SK-N-SH treated with all-trans-retinoic acid at 6 μM for 48 hours (cell line): ENCODE measurements around the gene AHCYL2.
A peak's percentile ranks its signal among the peaks of the same experiment; 100 is the strongest.

ENCODE experiments used
- ATAC-seq: fragments of 200-7000 bp; cut with Tn5 transposase; 3 replicates; pipeline ENCODE4 v1.9.1; 2020; ENCODE audit warnings: mild to moderate bottlenecking, moderate library complexity
- ARNTL ChIP-seq: fragments of 450-650 bp; formaldehyde crosslinking; IDR thresholded peaks from 2 replicates; pipeline ENCODE4 v1.5.0; 2020; ENCODE audit warnings: low read depth, mild to moderate bottlenecking, moderate library complexity, borderline replicate concordance
- BACH2 ChIP-seq: fragments of 250-450 bp; sonication (Bioruptor Pico); IDR thresholded peaks from 2 replicates; pipeline ENCODE4 v1.9.0; 2021; ENCODE audit warnings: mild to moderate bottlenecking, borderline replicate concordance
- CREB5 ChIP-seq: fragments of 250-450 bp; sonication (Bioruptor Pico); IDR thresholded peaks from 2 replicates; pipeline ENCODE4 v1.5.1; 2020; ENCODE audit warnings: low read depth, mild to moderate bottlenecking, moderate library complexity
- CSDC2 ChIP-seq: fragments of 250-450 bp; sonication (Bioruptor Pico); IDR thresholded peaks from 2 replicates; pipeline ENCODE4 v1.5.0; 2020; ENCODE audit warnings: mild to moderate bottlenecking, moderate library complexity
- CSRNP3 ChIP-seq: fragments of 250-450 bp; sonication (Bioruptor Pico); IDR thresholded peaks from 2 replicates; pipeline ENCODE4 v1.5.1; 2021; ENCODE audit warnings: mild to moderate bottlenecking, moderate library complexity
- ESRRG ChIP-seq: fragments of 250-450 bp; sonication (Bioruptor Pico); IDR thresholded peaks from 2 replicates; pipeline ENCODE4 v1.6.1; 2021; ENCODE audit warnings: mild to moderate bottlenecking
- GLIS3 ChIP-seq: fragments of 250-450 bp; sonication (Bioruptor Pico); IDR thresholded peaks from 2 replicates; pipeline ENCODE4 v1.5.0; 2020; ENCODE audit warnings: mild to moderate bottlenecking, moderate library complexity
- ISL1 ChIP-seq: fragments of 250-450 bp; sonication (Bioruptor Pico); IDR thresholded peaks from 2 replicates; pipeline ENCODE4 v2.1.2; 2022; ENCODE audit warnings: mild to moderate bottlenecking, moderate library complexity
- OSR1 ChIP-seq: fragments of 250-450 bp; sonication (Bioruptor Pico); IDR thresholded peaks from 2 replicates; pipeline ENCODE4 v1.8.0; 2022; ENCODE audit warnings: moderate library complexity, mild to moderate bottlenecking, inconsistent platforms
- PATZ1 ChIP-seq: fragments of 250-450 bp; sonication (Bioruptor Pico); IDR thresholded peaks from 2 replicates; pipeline ENCODE4 v1.8.0; 2020; ENCODE audit warnings: mild to moderate bottlenecking, moderate library complexity, borderline replicate concordance
- PPARA ChIP-seq: fragments of 250-450 bp; sonication (Bioruptor Pico); IDR thresholded peaks from 2 replicates; pipeline ENCODE4 v1.5.0; 2020; ENCODE audit warnings: mild to moderate bottlenecking, borderline replicate concordance
- RARB ChIP-seq: fragments of 250-450 bp; sonication (Bioruptor Pico); IDR thresholded peaks from 2 replicates; pipeline ENCODE4 v1.8.0; 2021; ENCODE audit warnings: mild to moderate bottlenecking, moderate library complexity
- SNAI2 ChIP-seq: fragments of 250-450 bp; sonication (Bioruptor Pico); IDR thresholded peaks from 2 replicates; pipeline ENCODE4 v1.5.0; 2020; ENCODE audit warnings: mild to moderate bottlenecking, moderate library complexity
- TCF4 ChIP-seq: fragments of 250-450 bp; sonication (Bioruptor Pico); IDR thresholded peaks from 2 replicates; pipeline ENCODE4 v1.8.0; 2021; ENCODE audit warnings: mild to moderate bottlenecking, moderate library complexity, borderline replicate concordance
- TOX ChIP-seq: fragments of 250-450 bp; sonication (Bioruptor Pico); IDR thresholded peaks from 2 replicates; pipeline ENCODE4 v1.8.0; 2021; ENCODE audit warnings: mild to moderate bottlenecking, moderate library complexity, borderline replicate concordance
- ZC3H10 ChIP-seq: fragments of 250-450 bp; sonication (Bioruptor Pico); IDR thresholded peaks from 2 replicates; pipeline ENCODE4 v1.5.1; 2021; ENCODE audit warnings: mild to moderate bottlenecking, moderate library complexity
- ZFP3 ChIP-seq: fragments of 250-450 bp; sonication (Bioruptor Pico); IDR thresholded peaks from 2 replicates; pipeline ENCODE4 v1.5.0; 2020; ENCODE audit warnings: mild to moderate bottlenecking, moderate library complexity
- ZFP30 ChIP-seq: fragments of 450-650 bp; formaldehyde crosslinking; IDR thresholded peaks from 2 replicates; pipeline ENCODE4 v1.5.0; 2022; ENCODE audit warnings: mild to moderate bottlenecking, moderate library complexity
- ZNF565 ChIP-seq: fragments of 450-650 bp; formaldehyde crosslinking; conservative IDR thresholded peaks from 2 replicates; pipeline ENCODE4 v1.5.0; 2020; ENCODE audit warnings: low read depth, mild to moderate bottlenecking, moderate library complexity
- ZNF70 ChIP-seq: fragments of 450-650 bp; formaldehyde crosslinking; IDR thresholded peaks from 2 replicates; pipeline ENCODE4 v1.5.0; 2020; ENCODE audit warnings: mild to moderate bottlenecking, moderate library complexity
- ZNF8 ChIP-seq: fragments of 450-650 bp; formaldehyde crosslinking; IDR thresholded peaks from 2 replicates; pipeline ENCODE4 v1.5.0; 2020; ENCODE audit warnings: mild to moderate bottlenecking, moderate library complexity
- TF ChIP-seq, protein P1 (sequence below): fragments of 250-450 bp; sonication (Bioruptor Pico); IDR thresholded peaks from 2 replicates; pipeline ENCODE4 v1.5.0; 2020; ENCODE audit warnings: mild to moderate bottlenecking, moderate library complexity
- TF ChIP-seq, protein P2 (sequence below): fragments of 250-450 bp; sonication (Bioruptor Pico); IDR thresholded peaks from 2 replicates; pipeline ENCODE4 v1.8.0; 2021; ENCODE audit warnings: low read depth, mild to moderate bottlenecking, moderate library complexity, borderline replicate concordance

Gene AHCYL2

DNA sequence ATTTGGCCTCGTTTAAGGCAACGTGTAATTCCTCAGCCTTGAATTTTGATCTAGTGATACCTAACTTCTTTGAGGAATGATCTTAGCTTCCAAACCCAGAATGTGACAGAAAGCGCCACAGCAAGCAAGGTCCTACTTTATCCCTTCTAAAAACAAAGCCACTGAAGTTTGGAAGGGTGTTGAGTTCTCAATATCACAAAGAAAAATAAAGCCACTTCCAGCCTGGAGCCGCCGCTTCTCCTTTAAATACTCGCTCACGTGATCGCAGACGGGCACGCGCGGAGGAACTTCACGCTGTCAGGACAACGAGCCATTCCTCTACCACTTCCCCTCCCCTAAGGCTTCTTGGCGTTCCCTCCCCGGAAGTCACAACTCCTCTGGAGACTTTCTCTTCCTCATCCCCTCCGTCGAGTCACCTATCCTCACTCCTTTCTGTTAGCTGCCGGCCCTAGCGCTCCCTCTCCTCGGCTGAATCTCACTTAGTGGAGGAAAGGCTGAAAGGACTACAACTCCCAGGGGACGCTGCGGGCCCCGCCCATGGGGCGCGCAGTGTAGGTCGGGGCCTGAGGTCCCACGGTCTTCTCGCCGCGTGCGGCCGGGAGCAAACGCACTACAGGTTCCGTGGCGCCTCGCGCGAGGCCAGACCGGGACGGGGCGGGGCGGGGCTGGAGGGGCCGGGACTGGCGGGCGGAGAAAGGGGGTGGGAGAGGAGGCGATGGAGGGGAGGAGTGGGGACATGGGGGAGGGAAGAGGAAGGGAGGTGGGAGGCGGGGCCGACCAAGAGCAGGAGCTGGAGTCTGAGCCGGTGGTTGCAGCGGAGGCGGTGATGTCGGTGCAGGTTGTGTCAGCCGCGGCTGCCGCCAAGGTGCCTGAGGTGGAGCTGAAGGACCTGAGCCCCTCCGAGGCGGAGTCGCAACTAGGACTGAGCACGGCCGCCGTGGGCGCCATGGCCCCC, at the start of gene AHCYL2:
AHCYL2 (plus strand) TSS at position 780 of the 955 bp plus-strand sequence.
- ATAC-seq = peak; percentile 96
- TF ChIP-seq, protein P1, sequence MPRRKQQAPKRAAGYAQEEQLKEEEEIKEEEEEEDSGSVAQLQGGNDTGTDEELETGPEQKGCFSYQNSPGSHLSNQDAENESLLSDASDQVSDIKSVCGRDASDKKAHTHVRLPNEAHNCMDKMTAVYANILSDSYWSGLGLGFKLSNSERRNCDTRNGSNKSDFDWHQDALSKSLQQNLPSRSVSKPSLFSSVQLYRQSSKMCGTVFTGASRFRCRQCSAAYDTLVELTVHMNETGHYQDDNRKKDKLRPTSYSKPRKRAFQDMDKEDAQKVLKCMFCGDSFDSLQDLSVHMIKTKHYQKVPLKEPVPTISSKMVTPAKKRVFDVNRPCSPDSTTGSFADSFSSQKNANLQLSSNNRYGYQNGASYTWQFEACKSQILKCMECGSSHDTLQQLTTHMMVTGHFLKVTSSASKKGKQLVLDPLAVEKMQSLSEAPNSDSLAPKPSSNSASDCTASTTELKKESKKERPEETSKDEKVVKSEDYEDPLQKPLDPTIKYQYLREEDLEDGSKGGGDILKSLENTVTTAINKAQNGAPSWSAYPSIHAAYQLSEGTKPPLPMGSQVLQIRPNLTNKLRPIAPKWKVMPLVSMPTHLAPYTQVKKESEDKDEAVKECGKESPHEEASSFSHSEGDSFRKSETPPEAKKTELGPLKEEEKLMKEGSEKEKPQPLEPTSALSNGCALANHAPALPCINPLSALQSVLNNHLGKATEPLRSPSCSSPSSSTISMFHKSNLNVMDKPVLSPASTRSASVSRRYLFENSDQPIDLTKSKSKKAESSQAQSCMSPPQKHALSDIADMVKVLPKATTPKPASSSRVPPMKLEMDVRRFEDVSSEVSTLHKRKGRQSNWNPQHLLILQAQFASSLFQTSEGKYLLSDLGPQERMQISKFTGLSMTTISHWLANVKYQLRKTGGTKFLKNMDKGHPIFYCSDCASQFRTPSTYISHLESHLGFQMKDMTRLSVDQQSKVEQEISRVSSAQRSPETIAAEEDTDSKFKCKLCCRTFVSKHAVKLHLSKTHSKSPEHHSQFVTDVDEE (CRISPR knock-in tag) = peak; percentile 96
- TF ChIP-seq CSDC2 (CRISPR knock-in tag) = no peak; the same call in 1 of the 2 replicates
- 0 out of 2 replicates have a peak, but pooled peaks have one; percentile 19 for TF ChIP-seq ZNF565
- TF ChIP-seq GLIS3 (CRISPR knock-in tag) = peak; percentile 52; the same call in 1 of the 2 replicates
- TF ChIP-seq ZFP30 (CRISPR knock-in tag) = no peak
- no peak for TF ChIP-seq PPARA (CRISPR knock-in tag)
- no peak for TF ChIP-seq ISL1 (CRISPR knock-in tag)
- no peak for TF ChIP-seq OSR1 (CRISPR knock-in tag)
- no peak for TF ChIP-seq CSRNP3 (CRISPR knock-in tag)
- peak; percentile 76 for TF ChIP-seq ZFP3
- TF ChIP-seq CREB5 (CRISPR knock-in tag) = no peak
- no peak for TF ChIP-seq ZC3H10 (CRISPR knock-in tag)
- no peak for TF ChIP-seq RARB (CRISPR knock-in tag)
- no peak for TF ChIP-seq ZNF8 (CRISPR knock-in tag)
- no peak for TF ChIP-seq ZNF70 (CRISPR knock-in tag)
- TF ChIP-seq SNAI2 = no peak
- no peak for TF ChIP-seq TCF4 (CRISPR knock-in tag)
- no peak for TF ChIP-seq PATZ1 (CRISPR knock-in tag)
- TF ChIP-seq ESRRG (CRISPR knock-in tag) = no peak
- no peak for TF ChIP-seq TOX (CRISPR knock-in tag)
- TF ChIP-seq, protein P2, sequence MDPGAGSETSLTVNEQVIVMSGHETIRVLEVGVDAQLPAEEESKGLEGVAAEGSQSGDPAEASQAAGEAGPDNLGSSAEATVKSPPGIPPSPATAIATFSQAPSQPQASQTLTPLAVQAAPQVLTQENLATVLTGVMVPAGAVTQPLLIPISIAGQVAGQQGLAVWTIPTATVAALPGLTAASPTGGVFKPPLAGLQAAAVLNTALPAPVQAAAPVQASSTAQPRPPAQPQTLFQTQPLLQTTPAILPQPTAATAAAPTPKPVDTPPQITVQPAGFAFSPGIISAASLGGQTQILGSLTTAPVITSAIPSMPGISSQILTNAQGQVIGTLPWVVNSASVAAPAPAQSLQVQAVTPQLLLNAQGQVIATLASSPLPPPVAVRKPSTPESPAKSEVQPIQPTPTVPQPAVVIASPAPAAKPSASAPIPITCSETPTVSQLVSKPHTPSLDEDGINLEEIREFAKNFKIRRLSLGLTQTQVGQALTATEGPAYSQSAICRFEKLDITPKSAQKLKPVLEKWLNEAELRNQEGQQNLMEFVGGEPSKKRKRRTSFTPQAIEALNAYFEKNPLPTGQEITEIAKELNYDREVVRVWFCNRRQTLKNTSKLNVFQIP = no peak
- no peak for TF ChIP-seq BACH2 (CRISPR knock-in tag)
- no peak for TF ChIP-seq ARNTL (CRISPR knock-in tag)
